Mucosa of descending colon (tissue), 3 donors: ENCODE measurements around the gene TBCE. TPM values are rescaled to one million over a fixed set of nuclear protein-coding genes. Genes with fewer than 3 reads are reported as not detected.

Source experiments
- ATAC-seq: fragments of 200-7000 bp; cut with Tn5 transposase; one replicate; pipeline ENCODE4 v1.9.1; 2020; ENCODE audit warnings: mild to moderate bottlenecking, moderate library complexity
- DNase-seq, 3 donors: peaks; one replicate each; pipeline ENCODE4 v3.0.0-alpha.2; 2020
- H3K36me3 ChIP-seq: fragments of 200-600 bp; one replicate; pipeline ENCODE4 v1.8.0; 2021; ENCODE audit warnings: low read depth, mild to moderate bottlenecking
- H3K4me1 ChIP-seq: fragments of 200-600 bp; one replicate; pipeline ENCODE4 v1.8.0; 2021; ENCODE audit warnings: low read depth, mild to moderate bottlenecking
- H3K4me3 ChIP-seq: fragments of 200-600 bp; one replicate; pipeline ENCODE4 v1.8.0; 2021; ENCODE audit warnings: mild to moderate bottlenecking
- H3K9me3 ChIP-seq: fragments of 200-600 bp; one replicate; pipeline ENCODE4 v1.8.0; 2021; ENCODE audit warnings: mild to moderate bottlenecking
- CTCF ChIP-seq: fragments of 200-600 bp; IDR thresholded peaks from one replicate; pipeline ENCODE4 v1.8.0; 2022; ENCODE audit warnings: antibody characterized with exemption, mild to moderate bottlenecking
- intact Hi-C, 2 donors: fragments of 100-400 bp; cut with DNase I in 1 of 2; cut with micrococcal nuclease in 1 of 2; formaldehyde crosslinking; loops; one replicate each; pipeline versions ENCODE4 v1.11.0 to v1.11.1; 2022; cut with DNase I, micrococcal nuclease
- total RNA-seq, 3 donors: library from RNA; stranded (reverse); fragmentation: NEBNext Ultra II Directional in 2 of 3; extraction: Animal tissue kit (Norgen Biotek cat#: 25700) in 2 of 3; gene quantifications; one replicate each; pipeline versions ENCODE4 v1.2.1 to v1.2.4, GENCODE V29; 2021 to 2023
- donor health status: DM: no; HTN: no; CAD: no; lungs with moderate emphysema.
- donor health status: DM: no; HTN: no; CAD: no.
- donor health status: DM: no; HTN: yes; CAD: no.

Gene TBCE
- total RNA-seq, 3 donors from 2014 or later = 21.1 to 25.5 (median 23.9) TPM

DNA sequence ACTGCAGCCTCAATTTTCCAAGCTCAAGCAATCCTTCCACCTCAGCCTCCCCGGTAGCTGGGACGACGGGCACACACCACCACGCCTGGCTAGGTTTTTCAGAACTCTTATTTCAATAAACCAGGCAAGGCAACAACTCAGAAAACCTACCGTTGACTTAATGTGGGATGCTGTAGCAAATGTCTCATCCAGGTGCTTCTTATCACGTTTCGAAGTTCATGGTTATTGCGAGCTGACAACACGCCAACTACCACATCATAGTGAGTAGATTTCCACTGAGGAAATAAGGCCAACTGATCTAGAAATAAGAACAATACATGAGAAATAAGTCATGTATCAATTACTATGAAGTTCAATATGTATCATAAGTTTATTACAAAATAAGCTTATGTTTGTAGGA lies 127.3 kb downstream of the TBCE start:
- DNase-seq (no peak), ATAC-seq (no peak)
- H3K36me3 ChIP-seq = no peaks in the 10 kb centered on the region
- H3K9me3 ChIP-seq = no peaks in the 10 kb centered on the region
- no peaks in the 10 kb centered on the region for H3K4me1 ChIP-seq
- intact Hi-C loops = no loop called here
- no peak overlapping the region for H3K4me3 ChIP-seq
- TF ChIP-seq CTCF = no peak

- H3K9me3 ChIP-seq = no peaks in the 10 kb centered on the region
- TF ChIP-seq CTCF = no peak
- ATAC-seq (no peak), DNase-seq (no peak)
- intact Hi-C loops = no loop called here
- no peaks in the 10 kb centered on the region for H3K4me1 ChIP-seq
- H3K36me3 ChIP-seq = no peaks in the 10 kb centered on the region
- no peak overlapping the region for H3K4me3 ChIP-seq
These were observed 127.8 kb downstream of the TBCE start for GRCh38 chr1:235495030-235495429.

- Histone ChIP-seq H3K36me3 (no peaks in the 10 kb centered on the region), H3K4me3 (no peak overlapping the region), H3K4me1 (no peaks in the 10 kb centered on the region), H3K9me3 (no peaks in the 10 kb centered on the region)
- intact Hi-C loops = no loop called here
- ATAC-seq = no peak
- TF ChIP-seq CTCF = no peak
- no peak for DNase-seq
These were observed 128.3 kb downstream of the TBCE start for GRCh38 chr1:235495551-235495950.

DNA sequence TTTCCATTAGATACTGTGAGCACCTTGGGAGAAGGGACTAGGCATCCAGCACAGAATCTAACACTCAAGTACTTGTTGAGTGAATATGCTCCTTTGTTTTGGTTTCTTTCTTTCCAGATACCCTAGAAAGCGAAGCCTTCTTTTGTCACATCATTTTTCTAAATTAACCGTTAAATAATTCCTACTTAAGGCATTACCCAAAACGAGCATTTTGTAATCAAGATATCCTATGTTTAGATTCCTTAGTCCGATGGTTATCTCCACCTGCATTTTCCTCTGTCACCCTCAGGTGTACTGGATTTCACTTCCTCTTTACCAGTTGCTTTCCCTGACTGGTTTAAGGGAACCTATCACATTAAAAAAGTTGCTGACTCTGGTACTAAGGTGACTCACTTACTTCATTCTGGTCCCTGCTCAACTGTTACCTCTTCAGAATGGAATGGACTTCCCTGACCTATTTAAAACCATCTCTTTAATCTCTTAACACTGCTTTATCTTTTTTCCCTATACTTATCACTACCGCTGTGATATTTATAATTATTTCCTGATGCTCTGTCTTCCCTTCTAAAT lies 133.8 kb downstream of the TBCE start:
- no peaks in the 10 kb centered on the region for H3K9me3 ChIP-seq
- H3K4me1 ChIP-seq = peaks cover 19% of the 10 kb centered on the region
- H3K4me3 ChIP-seq = no peak overlapping the region
- ATAC-seq = no peak
- TF ChIP-seq CTCF = no peak
- intact Hi-C loops = loop anchor here in 1 of 2 donors (10.0 kb wide), 1 partner anchor 474 kb away; no protein-coding TSS in a partner anchor
- DNase-seq = no peak
- no peaks in the 10 kb centered on the region for H3K36me3 ChIP-seq

Other genes starting within 250 kb of the TBCE start
- gene TOMM20, start 238.6 kb upstream of the TBCE start, total RNA-seq = 100 to 1,000 TPM in 1 of 3 donors, 10 to 100 TPM in 2; 81.2 to 110 (median 92.1) TPM
- 10 to 100 TPM; 54.7 to 58.5 (median 55.3) TPM for gene RBM34, start 206.2 kb upstream of the TBCE start, total RNA-seq
- 10 to 100 TPM; 25.9 to 40.5 (median 37.3) TPM for gene ARID4B, start 39.2 kb upstream of the TBCE start, total RNA-seq
- gene GGPS1, start 38.9 kb upstream of the TBCE start, total RNA-seq = 10 to 100 TPM; 26.4 to 40.8 (median 34.1) TPM
- gene B3GALNT2, start 137.0 kb downstream of the TBCE start, total RNA-seq = 10 to 100 TPM; 17.1 to 34.5 (median 19.6) TPM